PC-3 (cell line): ENCODE data around the gene ETV3. TPM values are rescaled to one million over a fixed set of nuclear protein-coding genes. Genes with fewer than 3 reads are reported as not detected.

Experiments
- ATAC-seq: fragments of 200-7000 bp; cut with Tn5 transposase; 2 replicates; pipeline ENCODE4 v1.9.1; 2020; ENCODE audit warnings: mild to moderate bottlenecking, moderate library complexity
- BruUV-seq: library from RNA; stranded (reverse); fragments of 400-500 nt; replicated peaks from 2 replicates; lab custom pipeline; 2021; lab: Mats Ljungman, UMichigan
- CTCF ChIA-PET: fragments of 300-600 bp; sonication (Branson Sonifier 250); formaldehyde crosslinking; loops from one replicate; lab custom pipeline; 2022; ENCODE audit warnings: antibody characterized with exemption; lab: Charles Lee
- POLR2A ChIA-PET: fragments of 300-600 bp; sonication (Branson Sonifier 250); formaldehyde crosslinking; loops from one replicate; lab custom pipeline; 2022; ENCODE audit warnings: antibody characterized with exemption; ENCODE audit not compliant: unreplicated experiment; lab: Charles Lee
- DNase-seq: peaks from one replicate; pipeline ENCODE4 v3.0.0-alpha.2; 2015
- H2AFZ ChIP-seq: fragments of 300-600 bp; sonication (generic); 2 replicates; pipeline ENCODE4 v1.6.0; 2016; ENCODE audit warnings: antibody characterized with exemption, low read length
- H3F3A ChIP-seq: fragments of 300-600 bp; sonication (generic); one replicate; pipeline ENCODE4 v1.6.0; 2017; ENCODE audit warnings: antibody characterized with exemption, low read length, control low read depth, mild to moderate bottlenecking; ENCODE audit not compliant: unreplicated experiment
- H3K27ac ChIP-seq: fragments of 300-600 bp; sonication (generic); 2 replicates; pipeline ENCODE4 v1.5.1; 2016; ENCODE audit warnings: mild to moderate bottlenecking, low read length
- H3K27me3 ChIP-seq: fragments of 300-600 bp; sonication (generic); 2 replicates; pipeline ENCODE4 v1.6.1; 2016; ENCODE audit warnings: low read length, mixed read lengths
- H3K36me3 ChIP-seq: fragments of 300-600 bp; sonication (generic); 2 replicates; pipeline ENCODE4 v1.6.1; 2016; ENCODE audit warnings: low read depth, mixed run types, low read length, mixed read lengths
- H3K4me1 ChIP-seq: fragments of 300-600 bp; sonication (generic); 2 replicates; pipeline ENCODE4 v1.5.1; 2016; ENCODE audit warnings: low read length; ENCODE audit not compliant: insufficient read depth
- H3K4me2 ChIP-seq: fragments of 300-600 bp; sonication (generic); 2 replicates; pipeline ENCODE4 v1.6.0; 2016; ENCODE audit warnings: low read length
- H3K4me3 ChIP-seq: fragments of 300-600 bp; sonication (generic); 2 replicates; pipeline ENCODE4 v1.5.1; 2016; ENCODE audit warnings: mild to moderate bottlenecking, low read length, mixed read lengths
- H3K79me2 ChIP-seq: fragments of 300-600 bp; sonication (generic); 2 replicates; pipeline ENCODE4 v1.6.1; 2017; ENCODE audit warnings: low read length, mixed read lengths
- H3K9ac ChIP-seq: fragments of 300-600 bp; sonication (generic); 2 replicates; pipeline ENCODE4 v1.6.0; 2016; ENCODE audit warnings: mild to moderate bottlenecking, low read length
- H3K9me2 ChIP-seq: fragments of 300-600 bp; sonication (generic); replicated peaks from 2 replicates; pipeline ENCODE4 v1.6.1; 2016; ENCODE audit warnings: mixed run types, low read length, mixed read lengths
- H3K9me3 ChIP-seq: fragments of 300-600 bp; sonication (generic); 2 replicates; pipeline ENCODE4 v1.6.1; 2016; ENCODE audit warnings: low read length, mixed read lengths
- H4K20me1 ChIP-seq: fragments of 300-600 bp; sonication (generic); 2 replicates; pipeline ENCODE4 v1.6.1; 2016; ENCODE audit warnings: low read length, mixed read lengths
- EZH2 ChIP-seq: fragments of 300-600 bp; sonication (generic); IDR thresholded peaks from one replicate; pipeline ENCODE4 v1.6.1; 2017; ENCODE audit warnings: antibody characterized with exemption, mild to moderate bottlenecking, low read length; ENCODE audit not compliant: unreplicated experiment
- EZH2phosphoT487 ChIP-seq: fragments of 300-600 bp; sonication (generic); IDR thresholded peaks from 2 replicates; pipeline ENCODE4 v1.6.1; 2018; ENCODE audit warnings: mild to moderate bottlenecking, antibody characterized with exemption, low read length, borderline replicate concordance
- intact Hi-C: fragments of 100-400 bp; cut with micrococcal nuclease; formaldehyde crosslinking; loops from 2 replicates; pipeline ENCODE4 v1.9.0; 2023
- total RNA-seq: library from RNA; depleted of rRNA; stranded (reverse); fragments of >200 nt; gene quantifications from 2 replicates; pipeline ENCODE4 v1.2.3, GENCODE V29; 2014
- TF ChIP-seq, protein P1 (sequence below): fragments of 300-600 bp; sonication (generic); conservative IDR thresholded peaks from 2 replicates; pipeline ENCODE4 v1.5.1; 2017; ENCODE audit warnings: antibody characterized with exemption, low read depth, mild to moderate bottlenecking, low read length

Gene ETV3
- total RNA-seq, 1 experiment from 2014 or later = 12.2 TPM

GRCh38 chr1:157105298-157105987 is 32.8 kb downstream of the ETV3 start:
- Histone ChIP-seq H2AFZ (no peak overlapping the region), H3K27me3 (no peaks in the 10 kb centered on the region), H3K4me2 (no peak overlapping the region), H3K9me2 (no peaks in the 10 kb centered on the region), H3F3A (no peaks in the 10 kb centered on the region), H3K4me3 (no peak overlapping the region), H3K79me2 (no peaks in the 10 kb centered on the region), H3K27ac (no peak overlapping the region), H3K4me1 (peaks cover 22% of the 10 kb centered on the region), H3K9ac (no peak overlapping the region), H3K9me3 (no peaks in the 10 kb centered on the region), H4K20me1 (no peaks in the 10 kb centered on the region), H3K36me3 (no peaks in the 10 kb centered on the region)
- no TSS peak for BruUV-seq
- ATAC-seq (no peak), DNase-seq (no peak)
- TF ChIP-seq EZH2phosphoT487 (no peak), EZH2 (no peak)
- TF ChIP-seq, protein P1, sequence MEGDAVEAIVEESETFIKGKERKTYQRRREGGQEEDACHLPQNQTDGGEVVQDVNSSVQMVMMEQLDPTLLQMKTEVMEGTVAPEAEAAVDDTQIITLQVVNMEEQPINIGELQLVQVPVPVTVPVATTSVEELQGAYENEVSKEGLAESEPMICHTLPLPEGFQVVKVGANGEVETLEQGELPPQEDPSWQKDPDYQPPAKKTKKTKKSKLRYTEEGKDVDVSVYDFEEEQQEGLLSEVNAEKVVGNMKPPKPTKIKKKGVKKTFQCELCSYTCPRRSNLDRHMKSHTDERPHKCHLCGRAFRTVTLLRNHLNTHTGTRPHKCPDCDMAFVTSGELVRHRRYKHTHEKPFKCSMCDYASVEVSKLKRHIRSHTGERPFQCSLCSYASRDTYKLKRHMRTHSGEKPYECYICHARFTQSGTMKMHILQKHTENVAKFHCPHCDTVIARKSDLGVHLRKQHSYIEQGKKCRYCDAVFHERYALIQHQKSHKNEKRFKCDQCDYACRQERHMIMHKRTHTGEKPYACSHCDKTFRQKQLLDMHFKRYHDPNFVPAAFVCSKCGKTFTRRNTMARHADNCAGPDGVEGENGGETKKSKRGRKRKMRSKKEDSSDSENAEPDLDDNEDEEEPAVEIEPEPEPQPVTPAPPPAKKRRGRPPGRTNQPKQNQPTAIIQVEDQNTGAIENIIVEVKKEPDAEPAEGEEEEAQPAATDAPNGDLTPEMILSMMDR = no peak
- ChIA-PET POLR2A (no interaction called here), CTCF (interaction anchor here (2.3 kb wide), 1 partner anchor 15 kb away, joined by 6 read pairs; no protein-coding TSS in a partner anchor)
- intact Hi-C loops = no loop called here

DNA sequence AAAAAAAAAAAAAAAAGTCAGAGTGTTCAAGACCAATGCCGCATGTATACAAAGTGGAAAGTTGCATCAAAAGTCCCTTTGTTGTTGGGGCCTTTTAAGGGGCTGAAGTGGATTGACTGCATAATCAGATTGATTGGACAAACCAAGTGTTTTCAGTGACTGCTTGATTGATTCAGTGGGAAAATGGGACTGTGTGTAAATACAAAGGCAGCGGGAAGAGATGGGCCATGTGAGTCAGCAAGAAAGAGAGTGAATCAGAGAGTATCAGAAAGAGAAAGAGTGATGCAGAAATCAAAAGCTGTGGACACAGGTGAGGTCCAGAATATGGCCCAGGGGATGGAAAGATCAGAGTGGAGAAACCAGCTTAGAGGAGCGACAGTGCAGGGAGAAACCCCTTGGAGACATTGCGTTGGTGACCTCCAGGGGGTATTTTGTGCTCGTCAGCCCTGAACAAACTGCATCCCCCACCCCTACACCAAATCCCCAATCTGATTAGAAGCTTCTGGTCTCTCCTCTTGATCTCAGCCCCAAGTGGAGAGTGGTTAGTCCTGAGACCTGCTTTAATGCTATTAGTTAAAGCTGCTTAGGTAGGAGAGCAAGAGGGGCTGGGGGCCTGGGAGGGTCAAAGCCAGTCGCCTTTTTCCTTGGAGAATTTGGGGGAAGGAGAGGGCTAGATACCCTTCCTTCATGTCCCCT is 33.4 kb downstream of the ETV3 start:
- Histone ChIP-seq H3K27ac (peak overlapping the region; percentile 33), H3K9ac (peak overlapping the region; percentile 10; the same call in 1 of the 2 replicates), H3K4me3 (no peak overlapping the region), H3K79me2 (no peaks in the 10 kb centered on the region), H2AFZ (peak overlapping the region; percentile 35; the same call in 1 of the 2 replicates), H3F3A (no peaks in the 10 kb centered on the region), H3K36me3 (no peaks in the 10 kb centered on the region), H3K4me2 (no peak overlapping the region), H3K4me1 (peaks cover 22% of the 10 kb centered on the region), H3K9me2 (no peaks in the 10 kb centered on the region), H3K27me3 (no peaks in the 10 kb centered on the region), H4K20me1 (no peaks in the 10 kb centered on the region), H3K9me3 (no peaks in the 10 kb centered on the region)
- DNase-seq = peak; percentile 58
- TF ChIP-seq, protein P1 = no peak
- TF ChIP-seq EZH2phosphoT487 (no peak), EZH2 (no peak)
- ChIA-PET POLR2A (no interaction called here), CTCF (interaction anchor here (2.3 kb wide), 1 partner anchor 15 kb away, joined by 6 read pairs; no protein-coding TSS in a partner anchor)
- BruUV-seq = no TSS peak
- intact Hi-C loops = no loop called here
- ATAC-seq = peak; percentile 36; the same call in 1 of the 2 replicates

GRCh38 chr1:157103268-157103667 is 34.9 kb downstream of the ETV3 start:
- no peaks in the 10 kb centered on the region for H3K9me2 ChIP-seq
- H3K27ac ChIP-seq = no peak overlapping the region
- H3F3A ChIP-seq = no peaks in the 10 kb centered on the region
- BruUV-seq = no TSS peak
- ATAC-seq (no peak), DNase-seq (no peak)
- no peaks in the 10 kb centered on the region for H3K27me3 ChIP-seq
- no peak overlapping the region for H3K4me2 ChIP-seq
- ChIA-PET POLR2A (no interaction called here), CTCF (no interaction called here)
- H3K4me1 ChIP-seq = peaks cover 22% of the 10 kb centered on the region
- H3K9ac ChIP-seq = no peak overlapping the region
- H3K9me3 ChIP-seq = no peaks in the 10 kb centered on the region
- H3K79me2 ChIP-seq = no peaks in the 10 kb centered on the region
- H4K20me1 ChIP-seq = no peaks in the 10 kb centered on the region
- H2AFZ ChIP-seq = no peak overlapping the region
- TF ChIP-seq, protein P1 = no peak
- no peak for TF ChIP-seq EZH2phosphoT487
- intact Hi-C loops = no loop called here
- no peak overlapping the region for H3K4me3 ChIP-seq
- no peaks in the 10 kb centered on the region for H3K36me3 ChIP-seq
